Sigmoid colon (tissue), 7 donors: ENCODE results near the gene USH2A. TPM values are rescaled to one million over a fixed set of nuclear protein-coding genes. Genes with fewer than 3 reads are reported as not detected.

Experiments used
- DNase-seq: peaks from one replicate; pipeline ENCODE4 v3.0.0-alpha.2; 2019
- H3K27ac ChIP-seq, 4 donors: fragments of 200-600 bp; sonication (generic); one replicate each; pipeline ENCODE4 v1.5.1; 2016 to 2019; ENCODE audit warnings: mild to moderate bottlenecking in 1 of 4
- H3K27me3 ChIP-seq, 3 donors: fragments of 200-600 bp; sonication (generic); one replicate each; pipeline ENCODE4 v1.5.1; 2019; ENCODE audit warnings: mild to moderate bottlenecking in 1 of 3
- H3K36me3 ChIP-seq, 4 donors: fragments of 200-600 bp; sonication (generic); one replicate each; pipeline ENCODE4 v1.5.1; 2016 to 2019
- H3K4me1 ChIP-seq, 4 donors: fragments of 200-600 bp; sonication (generic); one replicate each; pipeline ENCODE4 v1.5.1; 2017 to 2019
- H3K4me3 ChIP-seq, 4 donors: fragments of 200-600 bp; sonication (generic); one replicate each; pipeline ENCODE4 v1.5.1; 2017 to 2019; ENCODE audit warnings: mild to moderate bottlenecking in 2 of 4, moderate library complexity in 1 of 4
- H3K9me3 ChIP-seq, 4 donors: fragments of 200-600 bp in 3 of 4; sonication (generic) in 3 of 4; one replicate each; pipeline versions ENCODE4 v1.5.1 to v1.6.1; 2013 to 2019
- CTCF ChIP-seq, 4 experiments: fragments of 450-650 bp in 3 of 4; fragments of 200-600 bp in 1 of 4; IDR thresholded peaks; one replicate each; pipeline ENCODE4 v1.5.1; 2016 to 2019; ENCODE audit warnings: antibody characterized with exemption in 4 of 4, mild to moderate bottlenecking in 3 of 4, moderate library complexity in 2 of 4
- EP300 ChIP-seq, 4 donors: sonication (generic); formaldehyde crosslinking; IDR thresholded peaks; one replicate each; pipeline ENCODE4 v1.6.1; 2017; ENCODE audit warnings: antibody characterized with exemption in 4 of 4
- POLR2A ChIP-seq, 2 donors: fragments of 450-650 bp; IDR thresholded peaks; one replicate each; pipeline ENCODE4 v1.6.1; 2016; ENCODE audit warnings: antibody characterized with exemption in 2 of 2, mild to moderate bottlenecking in 2 of 2, moderate library complexity in 2 of 2
- POLR2AphosphoS5 ChIP-seq, 4 donors: sonication (generic); formaldehyde crosslinking; IDR thresholded peaks; one replicate each; pipeline ENCODE4 v1.6.1; 2017; ENCODE audit warnings: antibody characterized with exemption in 4 of 4
- WGBS, 2 donors: extraction: QIAGEN DNeasy Blood & Tissue Kit; methylation state at CpG; one replicate each; pipeline ENCODE4 v1.1.7; 2013; 5-methylcytosine and 5-hydroxymethylcytosine counted together
- intact Hi-C: fragments of 100-400 bp; cut with DNase I; formaldehyde crosslinking; loops from one replicate; pipeline ENCODE4 v1.15.1; 2023
- polyA plus RNA-seq, 3 donors: library from polyadenylated mRNA; stranded (reverse); fragments of 200-250 nt; gene quantifications; one replicate each; pipeline ENCODE4 v1.2.3, GENCODE V29; 2013
- total RNA-seq, 4 donors: library from RNA; depleted of rRNA; stranded (reverse); fragments of >200 nt; gene quantifications; one replicate each; pipeline ENCODE4 v1.1.0, GENCODE V29; 2016
- donor health status: healthy with polysubstance abuse.
- donor health status: Bipolar disorder and iron deficiency.
- donor health status: healthy.

Gene USH2A
- total and polyA plus RNA-seq, 7 donors, result under 0.01 TPM; not detected in 6

- Histone ChIP-seq H3K9me3 (no peaks in the 10 kb centered on the region), H3K27ac (no peak overlapping the region), H3K4me3 (no peak overlapping the region), H3K36me3 (peaks cover 0 to under 1% (median 0%) of the 10 kb centered on the region in 4 donors), H3K4me1 (peaks cover 0 to 15% (median 4%) of the 10 kb centered on the region in 4 donors), H3K27me3 (no peaks in the 10 kb centered on the region)
- 88 to 94% methylated on average over 1 of the region's 1 CpG for WGBS, 2 donors
- TF ChIP-seq EP300 (IDR thresholded peaks at IDR 0.05) (no peak), POLR2AphosphoS5 (IDR thresholded peaks at IDR 0.05) (no peak), CTCF (IDR thresholded peaks at IDR 0.05) (no peak), POLR2A (IDR thresholded peaks at IDR 0.05) (no peak)
- intact Hi-C loops, result no loop called here
- DNase-seq, result no peak
These were observed 792.2 kb downstream of the USH2A start for GRCh38 chr1:215631040-215631439.

- Histone ChIP-seq H3K36me3 (peaks cover 0 to 23% (median 2%) of the 10 kb centered on the region in 4 donors), H3K4me3 (no peak overlapping the region), H3K27ac (no peak overlapping the region), H3K4me1 (peaks cover 0 to 23% (median 7%) of the 10 kb centered on the region in 4 donors), H3K27me3 (no peaks in the 10 kb centered on the region), H3K9me3 (no peaks in the 10 kb centered on the region)
- TF ChIP-seq CTCF (IDR thresholded peaks at IDR 0.05) (no peak), POLR2AphosphoS5 (IDR thresholded peaks at IDR 0.05) (no peak), EP300 (IDR thresholded peaks at IDR 0.05) (no peak), POLR2A (IDR thresholded peaks at IDR 0.05) (no peak)
- intact Hi-C loops, result no loop called here
- DNase-seq, result no peak
These were observed 797.3 kb downstream of the USH2A start for GRCh38 chr1:215625949-215626348.

DNA sequence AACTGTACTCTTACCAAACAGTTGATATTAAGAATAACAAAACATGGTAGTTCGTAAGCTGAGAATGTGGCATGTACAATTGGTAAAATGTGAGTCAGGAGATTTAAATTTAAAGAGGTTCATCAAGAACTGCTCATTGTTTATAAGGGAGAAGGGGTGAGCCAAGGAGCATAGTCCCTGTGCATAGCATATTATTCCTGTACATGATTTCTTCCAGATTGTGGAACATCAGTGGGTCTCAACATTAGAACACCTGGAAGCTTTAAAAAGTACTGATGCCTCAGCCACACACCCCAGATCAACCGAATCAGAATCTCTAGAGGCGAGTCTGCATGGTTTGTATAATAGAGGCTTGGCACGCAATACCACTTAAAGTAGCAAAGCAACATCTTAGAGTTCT, 800.1 kb downstream of the USH2A start:
- Histone ChIP-seq H3K27me3 (no peaks in the 10 kb centered on the region), H3K4me1 (peaks cover 0 to 26% (median 7%) of the 10 kb centered on the region in 4 donors), H3K4me3 (no peak overlapping the region), H3K36me3 (peaks cover 6 to 51% (median 17%) of the 10 kb centered on the region in 4 donors), H3K9me3 (no peaks in the 10 kb centered on the region), H3K27ac (peak overlapping the region in 3 of 4 donors; percentile 34 to 59 (median 49))
- intact Hi-C loops, result no loop called here
- DNase-seq, result no peak
- no peak for TF ChIP-seq EP300 (IDR thresholded peaks at IDR 0.05)
- no peak for TF ChIP-seq POLR2A (IDR thresholded peaks at IDR 0.05)
- no peak for TF ChIP-seq POLR2AphosphoS5 (IDR thresholded peaks at IDR 0.05)
- TF ChIP-seq CTCF (IDR thresholded peaks at IDR 0.05), result no peak
- 82 to 90% methylated on average over 4 of the region's 4 CpGs for WGBS, 2 donors

DNA sequence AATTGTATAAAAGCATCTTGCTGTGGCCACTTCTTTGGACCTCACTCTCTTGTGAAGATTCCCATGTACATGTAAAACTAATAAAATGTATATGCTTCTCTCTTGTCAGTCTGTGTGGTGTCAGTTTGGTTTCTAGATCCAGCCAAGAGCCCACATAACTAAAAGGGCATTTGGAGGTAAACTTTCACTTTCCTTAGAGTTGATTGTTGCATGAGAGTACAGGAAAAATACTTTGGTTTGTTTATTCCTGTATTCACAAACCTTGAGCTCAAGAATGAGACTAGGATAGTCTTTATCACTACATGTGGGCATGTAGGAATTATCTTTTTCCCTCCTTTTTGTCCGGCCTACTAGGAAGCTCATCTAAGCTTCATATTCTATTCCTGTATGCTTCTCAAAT, 805.3 kb downstream of the USH2A start:
- Histone ChIP-seq H3K4me3 (no peak overlapping the region), H3K36me3 (peaks cover 6 to 84% (median 18%) of the 10 kb centered on the region in 4 donors), H3K9me3 (no peaks in the 10 kb centered on the region), H3K4me1 (peaks cover 0 to 23% (median 3%) of the 10 kb centered on the region in 4 donors), H3K27me3 (no peaks in the 10 kb centered on the region), H3K27ac (no peak overlapping the region)
- WGBS, 2 donors, result 90 to 92% methylated on average over 1 of the region's 1 CpG
- no peak for DNase-seq
- TF ChIP-seq POLR2AphosphoS5 (IDR thresholded peaks at IDR 0.05) (no peak), EP300 (IDR thresholded peaks at IDR 0.05) (no peak), CTCF (IDR thresholded peaks at IDR 0.05) (no peak), POLR2A (IDR thresholded peaks at IDR 0.05) (no peak)
- intact Hi-C loops, result no loop called here

GRCh38 chr1:215612391-215612790, 810.9 kb downstream of the USH2A start:
- no peak overlapping the region for H3K27ac ChIP-seq
- DNase-seq, result no peak
- intact Hi-C loops, result no loop called here
- H3K4me1 ChIP-seq, result peaks cover 0 to 23% (median 15%) of the 10 kb centered on the region in 4 donors
- WGBS, 2 donors, result 26 to 49% methylated on average over 3 of the region's 3 CpGs
- no peak overlapping the region for H3K4me3 ChIP-seq
- H3K9me3 ChIP-seq, result no peaks in the 10 kb centered on the region
- no peaks in the 10 kb centered on the region for H3K27me3 ChIP-seq
- no peak for TF ChIP-seq POLR2A (IDR thresholded peaks at IDR 0.05)
- TF ChIP-seq EP300 (IDR thresholded peaks at IDR 0.05), result no peak
- TF ChIP-seq CTCF (IDR thresholded peaks at IDR 0.05), result no peak
- TF ChIP-seq POLR2AphosphoS5 (IDR thresholded peaks at IDR 0.05), result no peak
- H3K36me3 ChIP-seq, result peaks cover 0 to 84% (median 13%) of the 10 kb centered on the region in 4 donors
